Lung microvascular endothelial cell (primary cell): ENCODE measurements around the gene OR2T12. TPM values are rescaled to one million over a fixed set of nuclear protein-coding genes. Genes with fewer than 3 reads are reported as not detected.
"Not testable (repeated sequence)": the region's sequence is repeated elsewhere in the genome, so short reads cannot be mapped to it uniquely, and the experiment has no call there.

Experiments
- DNase-seq, 2 donors: peaks; one replicate each; pipeline versions ENCODE4 v3.0.0 to v3.0.0-alpha.2; 2010; ENCODE audit warnings: low read depth in 2 of 2
- total RNA-seq: library from RNA; depleted of rRNA; stranded (reverse); fragments of >200 nt; gene quantifications from 2 replicates; pipeline ENCODE4 v1.2.1, GENCODE V29; 2014

Gene OR2T12
- not detected in 2 replicates for total RNA-seq

- DNase-seq, result no peak
Measured at GRCh38 chr1:248303324-248303723, at the start of gene OR2T12. Gene OR2T12, minus strand, starts transcription at chr1:248303424. Its CDS starts 7,846 bp downstream, at chr1:248295578.

GRCh38 chr1:248348475-248348874, 45.3 kb upstream of the OR2T12 start, which contains the start of gene OR14C36:
Gene OR14C36, plus strand, starts transcription at chr1:248348775. Its CDS starts 0 bp downstream, at chr1:248348775.
- DNase-seq, result no peak

GRCh38 chr1:248343451-248343850, 40.2 kb upstream of the OR2T12 start:
- no peak for DNase-seq

GRCh38 chr1:248324468-248324867, 21.2 kb upstream of the OR2T12 start, which contains the start of gene OR2M7:
Gene OR2M7, minus strand, starts transcription at chr1:248324568. Its CDS starts 0 bp downstream, at chr1:248324568.
- DNase-seq, result no peak

- no peak for DNase-seq
Measured at GRCh38 chr1:248316796-248317195, 13.6 kb upstream of the OR2T12 start.

GRCh38 chr1:248306740-248307139, 3.5 kb upstream of the OR2T12 start:
- not testable (repeated sequence) for DNase-seq

GRCh38 chr1:248306103-248306502, 2.9 kb upstream of the OR2T12 start:
- DNase-seq, result no peak

GRCh38 chr1:248305672-248306071, 2.4 kb upstream of the OR2T12 start:
- not testable (repeated sequence) for DNase-seq

GRCh38 chr1:248288391-248288790, 14.8 kb downstream of the OR2T12 start:
- no peak for DNase-seq

GRCh38 chr1:248277876-248278275, 25.3 kb downstream of the OR2T12 start, which contains the start of gene OR2T33:
Gene OR2T33, minus strand, starts transcription at chr1:248277976. Its CDS starts 4,162 bp downstream, at chr1:248273814.
- DNase-seq, result no peak

GRCh38 chr1:248273225-248273624, 30.0 kb downstream of the OR2T12 start:
- DNase-seq, result not testable (repeated sequence)

- no peak for DNase-seq
Measured at GRCh38 chr1:248268178-248268577, 35.0 kb downstream of the OR2T12 start.

GRCh38 chr1:248259309-248259708, 43.9 kb downstream of the OR2T12 start:
- DNase-seq, result not testable (repeated sequence)

- DNase-seq, result peak; percentile 14 to 37
Measured at GRCh38 chr1:248243204-248243603, 60.0 kb downstream of the OR2T12 start.

Other genes starting within 250 kb of the OR2T12 start
- not detected in 2 replicates for gene OR2L13, start 208.2 kb downstream of the OR2T12 start, total RNA-seq
- not detected in 2 replicates for gene OR2M5, start 158.3 kb downstream of the OR2T12 start, total RNA-seq
- gene OR2M2, start 128.6 kb downstream of the OR2T12 start, total RNA-seq, result not detected in 2 replicates
- gene OR2M3, start 106.2 kb downstream of the OR2T12 start, total RNA-seq, result not detected in 2 replicates
- not detected in 2 replicates for gene OR2M4, start 72.0 kb downstream of the OR2T12 start, total RNA-seq
- not detected in 2 replicates for gene OR2T33, start 25.4 kb downstream of the OR2T12 start, total RNA-seq
- gene OR2M7, start 21.1 kb upstream of the OR2T12 start, total RNA-seq, result not detected in 2 replicates
- not detected in 2 replicates for gene OR14C36, start 45.4 kb upstream of the OR2T12 start, total RNA-seq
- gene OR2T4, start 58.2 kb upstream of the OR2T12 start, total RNA-seq, result not detected in 2 replicates
- gene OR2T6, start 72.3 kb upstream of the OR2T12 start, total RNA-seq, result not detected in 2 replicates
- gene OR2T1, start 99.6 kb upstream of the OR2T12 start, total RNA-seq, result not detected in 2 replicates
- gene OR2T2, start 142.2 kb upstream of the OR2T12 start, total RNA-seq, result not detected in 2 replicates
- gene OR2T3, start 169.9 kb upstream of the OR2T12 start, total RNA-seq, result not detected in 2 replicates
- gene OR2T5, start 185.2 kb upstream of the OR2T12 start, total RNA-seq, result not detected in 2 replicates
- gene OR2G6, start 204.6 kb upstream of the OR2T12 start, total RNA-seq, result not detected in 2 replicates